Stimulated activated CD8-positive, alpha-beta memory T cell treated with anti-CD3 and anti-CD28 coated beads, Interleukin-7, amount 100 ng/mL, for 48 hours (primary cell): ENCODE measurements around the gene TOR1B.

Experiments
- DNase-seq, 2 donors: peaks; one replicate each; pipeline ENCODE4 v3.0.0-alpha.2; 2020; ENCODE audit warnings: low read depth in 1 of 2; ENCODE audit errors: extremely low read depth in 1 of 2

Gene TOR1B

GRCh38 chr9:129839324-129840023, 36.5 kb downstream of the TOR1B start:
- DNase-seq: no peak

- DNase-seq: no peak
These were observed 37.0 kb downstream of the TOR1B start for GRCh38 chr9:129840034-129840433.

GRCh38 chr9:129841071-129841470, 38.1 kb downstream of the TOR1B start:
- DNase-seq: no peak

GRCh38 chr9:129845373-129845772, 42.4 kb downstream of the TOR1B start:
- DNase-seq: no peak

- no peak for DNase-seq
These were observed 45.9 kb downstream of the TOR1B start for GRCh38 chr9:129848712-129849441.

GRCh38 chr9:129849901-129850300, 46.9 kb downstream of the TOR1B start:
- DNase-seq: no peak

- no peak for DNase-seq
These were observed 48.0 kb downstream of the TOR1B start for GRCh38 chr9:129850821-129851550.

GRCh38 chr9:129851821-129852220, 48.8 kb downstream of the TOR1B start:
- no peak for DNase-seq

- no peak for DNase-seq
These were observed 49.6 kb downstream of the TOR1B start for GRCh38 chr9:129852579-129852978.

- DNase-seq: no peak
These were observed 50.6 kb downstream of the TOR1B start for GRCh38 chr9:129853614-129854013.

GRCh38 chr9:129854588-129855110, 51.7 kb downstream of the TOR1B start:
- no peak for DNase-seq

GRCh38 chr9:129857207-129857606, 54.2 kb downstream of the TOR1B start:
- DNase-seq: no peak

- no peak for DNase-seq
These were observed 55.4 kb downstream of the TOR1B start for GRCh38 chr9:129858167-129858962.
